HEK293 (cell line): ENCODE data around the gene PTPRN2.

Source experiments
- CTCF ChIA-PET: fragments of 350-600 bp; formaldehyde crosslinking; extraction: SDS; loops from one replicate; lab custom pipeline; 2021; ENCODE audit warnings: antibody characterized with exemption; lab: Yijun Ruan, JAX
- POLR2A ChIA-PET: fragments of 300-600 bp; formaldehyde crosslinking; extraction: SDS; loops from one replicate; lab custom pipeline; 2020; ENCODE audit warnings: antibody characterized with exemption, inconsistent platforms; lab: Yijun Ruan, JAX
- H3K27ac ChIP-seq: fragments of 200-500 bp; sonication (Bioruptor generic); 2 replicates; pipeline ENCODE4 v1.5.1; 2014; ENCODE audit warnings: low read depth, low read length, control low read depth, inconsistent platforms; ENCODE audit errors: extremely low read depth
- H3K36me3 ChIP-seq, 2 experiments: fragments of 200-500 bp in 1 of 2; sonication (Bioruptor generic) in 1 of 2; 1 replicate in 1 of 2; 2 replicates in 1 of 2; pipeline ENCODE4 v1.5.1; 2014 to 2017; ENCODE audit warnings: inconsistent platforms in 2 of 2, low read length in 2 of 2; ENCODE audit not compliant: control insufficient read depth in 2 of 2, insufficient read depth in 1 of 2
- H3K4me1 ChIP-seq: fragments of 200-500 bp; sonication (Bioruptor generic); 2 replicates; pipeline ENCODE4 v1.5.1; 2014; ENCODE audit warnings: mild to moderate bottlenecking, low read length, inconsistent platforms; ENCODE audit not compliant: control insufficient read depth, insufficient read depth
- H3K4me3 ChIP-seq: 2 replicates; pipeline ENCODE4 v1.5.1; 2011; ENCODE audit warnings: low read depth, mild to moderate bottlenecking, control low read depth, low read length, moderate library complexity
- H3K9me3 ChIP-seq: fragments of 200-500 bp; sonication (Bioruptor generic); 2 replicates; pipeline ENCODE4 v1.5.1; 2014; ENCODE audit warnings: low read depth, low read length, inconsistent platforms; ENCODE audit not compliant: control insufficient read depth, insufficient read depth
- IKZF3 ChIP-seq: fragments of 450-650 bp; IDR thresholded peaks from 2 replicates; pipeline ENCODE4 v1.5.0; 2018; ENCODE audit warnings: missing biosample characterization, mild to moderate bottlenecking, missing genetic modification characterization, moderate library complexity
- KLF10 ChIP-seq: fragments of 450-650 bp; IDR thresholded peaks from 2 replicates; pipeline ENCODE4 v1.5.1; 2018; ENCODE audit warnings: missing biosample characterization, mild to moderate bottlenecking, missing genetic modification characterization
- KLF9 ChIP-seq: fragments of 450-650 bp; formaldehyde crosslinking; IDR thresholded peaks from 2 replicates; pipeline ENCODE4 v1.5.1; 2016; ENCODE audit warnings: missing biosample characterization, missing genetic modification characterization, low read depth
- PRDM1 ChIP-seq: fragments of 450-650 bp; formaldehyde crosslinking; IDR thresholded peaks from 2 replicates; pipeline ENCODE4; 2016; ENCODE audit warnings: missing biosample characterization, missing genetic modification characterization
- SP3 ChIP-seq: fragments of 450-650 bp; formaldehyde crosslinking; IDR thresholded peaks from 2 replicates; pipeline ENCODE4 v1.5.1; 2016; ENCODE audit warnings: missing biosample characterization, missing genetic modification characterization
- WT1 ChIP-seq: fragments of 450-650 bp; formaldehyde crosslinking; IDR thresholded peaks from 2 replicates; pipeline ENCODE4 v1.5.1; 2016; ENCODE audit warnings: missing biosample characterization, missing genetic modification characterization
- ZBTB20 ChIP-seq: fragments of 450-650 bp; formaldehyde crosslinking; IDR thresholded peaks from 2 replicates; pipeline ENCODE4 v1.5.1; 2016; ENCODE audit warnings: missing biosample characterization, missing genetic modification characterization
- ZNF175 ChIP-seq: fragments of 450-650 bp; formaldehyde crosslinking; IDR thresholded peaks from 2 replicates; pipeline ENCODE4 v1.5.1; 2016; ENCODE audit warnings: missing biosample characterization, missing genetic modification characterization
- ZNF2 ChIP-seq: fragments of 450-650 bp; formaldehyde crosslinking; IDR thresholded peaks from 2 replicates; pipeline ENCODE4 v1.5.1; 2016; ENCODE audit warnings: missing biosample characterization, missing genetic modification characterization
- ZNF248 ChIP-seq: fragments of 450-650 bp; formaldehyde crosslinking; IDR thresholded peaks from 2 replicates; pipeline ENCODE4 v1.5.1; 2017; ENCODE audit warnings: missing biosample characterization, missing genetic modification characterization
- ZNF274 ChIP-seq, 2 experiments: fragments of 200-500 bp in 1 of 2; fragments of 450-650 bp in 1 of 2; sonication (Bioruptor generic) in 1 of 2; formaldehyde crosslinking in 1 of 2; IDR thresholded peaks; 2 replicates each; pipeline versions ENCODE4 v1.5.1 to v1.6.1; 2014 to 2016; ENCODE audit warnings: borderline replicate concordance in 1 of 2, inconsistent platforms in 1 of 2, low read length in 1 of 2, missing biosample characterization in 1 of 2, missing genetic modification characterization in 1 of 2
- ZNF280D ChIP-seq: fragments of 450-650 bp; formaldehyde crosslinking; IDR thresholded peaks from 2 replicates; pipeline ENCODE4 v1.5.1; 2016; ENCODE audit warnings: missing biosample characterization, missing genetic modification characterization
- ZNF391 ChIP-seq: fragments of 450-650 bp; formaldehyde crosslinking; IDR thresholded peaks from 2 replicates; pipeline ENCODE4 v1.5.1; 2016; ENCODE audit warnings: low read depth, missing biosample characterization, missing genetic modification characterization, borderline replicate concordance
- ZNF404 ChIP-seq: fragments of 450-650 bp; formaldehyde crosslinking; IDR thresholded peaks from 2 replicates; pipeline ENCODE4 v1.5.1; 2017; ENCODE audit warnings: missing biosample characterization, missing genetic modification characterization
- ZNF488 ChIP-seq: fragments of 450-650 bp; formaldehyde crosslinking; IDR thresholded peaks from 2 replicates; pipeline ENCODE4 v1.5.1; 2016; ENCODE audit warnings: missing biosample characterization, missing genetic modification characterization
- ZNF558 ChIP-seq: fragments of 450-650 bp; formaldehyde crosslinking; IDR thresholded peaks from 2 replicates; pipeline ENCODE4 v1.5.1; 2016; ENCODE audit warnings: missing biosample characterization, missing genetic modification characterization
- ZNF560 ChIP-seq: fragments of 450-650 bp; formaldehyde crosslinking; IDR thresholded peaks from 2 replicates; pipeline ENCODE4 v1.5.1; 2017; ENCODE audit warnings: missing biosample characterization, missing genetic modification characterization, borderline replicate concordance
- ZNF624 ChIP-seq: fragments of 450-650 bp; formaldehyde crosslinking; IDR thresholded peaks from 2 replicates; pipeline ENCODE4 v1.5.1; 2017; ENCODE audit warnings: missing biosample characterization, missing genetic modification characterization
- ZNF76 ChIP-seq: fragments of 450-650 bp; formaldehyde crosslinking; IDR thresholded peaks from 2 replicates; pipeline ENCODE4; 2016; ENCODE audit warnings: low read depth, missing biosample characterization, missing genetic modification characterization, borderline replicate concordance
- ZSCAN30 ChIP-seq: fragments of 450-650 bp; IDR thresholded peaks from 2 replicates; pipeline ENCODE4 v1.5.1; 2018; ENCODE audit warnings: missing biosample characterization, mild to moderate bottlenecking, missing genetic modification characterization, moderate library complexity
- ZSCAN4 ChIP-seq: fragments of 450-650 bp; formaldehyde crosslinking; IDR thresholded peaks from 2 replicates; pipeline ENCODE4 v1.5.1; 2017; ENCODE audit warnings: missing biosample characterization, missing genetic modification characterization

PTPRN2 gene

GRCh38 chr7:158237672-158238335 lies 349.8 kb downstream of the PTPRN2 start:
- POLR2A ChIA-PET: no interaction called here
- Histone ChIP-seq H3K9me3 (no peaks in the 10 kb centered on the region; the same call in 1 of the 2 replicates), H3K4me1 (no peaks in the 10 kb centered on the region), H3K36me3 (no peaks in the 10 kb centered on the region), H3K4me3 (no peak overlapping the region), H3K27ac (no peak overlapping the region)
- CTCF ChIA-PET: no interaction called here
- TF ChIP-seq ZNF175 (tag by site-specific recombination): no peak

- POLR2A ChIA-PET: no interaction called here
- Histone ChIP-seq H3K4me1 (no peaks in the 10 kb centered on the region), H3K9me3 (no peaks in the 10 kb centered on the region; the same call in 1 of the 2 replicates), H3K36me3 (no peaks in the 10 kb centered on the region), H3K4me3 (no peak overlapping the region), H3K27ac (no peak overlapping the region)
- CTCF ChIA-PET: no interaction called here
- TF ChIP-seq ZNF391 (tag by site-specific recombination) (no peak), ZSCAN4 (tag by site-specific recombination) (no peak), WT1 (tag by site-specific recombination) (no peak), ZSCAN30 (tag by site-specific recombination) (no peak), KLF9 (tag by site-specific recombination) (no peak), ZNF274 (IDR thresholded peaks at IDR 0.05; ENCODE audit: low read length) (no peak), ZNF274 (tag by site-specific recombination; IDR thresholded peaks at IDR 0.05; ENCODE audit: borderline replicate concordance) (no peak), ZNF560 (tag by site-specific recombination) (no peak), KLF10 (tag by site-specific recombination) (no peak), ZNF404 (no peak), ZBTB20 (tag by site-specific recombination) (no peak), ZNF624 (tag by site-specific recombination) (no peak), IKZF3 (tag by site-specific recombination) (no peak), ZNF2 (no peak), ZNF488 (tag by site-specific recombination) (no peak), ZNF558 (no peak), ZNF76 (tag by site-specific recombination) (no peak), ZNF248 (tag by site-specific recombination) (no peak), ZNF280D (no peak), SP3 (no peak), PRDM1 (no peak)
Observed at GRCh38 chr7:158236400-158236799, 351.2 kb downstream of the PTPRN2 start.
